GM20000 (cell line): ENCODE measurements around the gene TSPO.

Experiments
- DNase-seq: peaks from one replicate; pipeline ENCODE4 v3.0.0; 2012; ENCODE audit warnings: low spot score
- CTCF ChIP-seq: IDR thresholded peaks from 2 replicates; pipeline ENCODE4 v1.5.1; 2012; ENCODE audit warnings: mild to moderate bottlenecking, control low read depth; ENCODE audit errors: extremely low read depth, missing control alignments

Gene TSPO

GRCh38 chr22:43207849-43208702, 56.7 kb downstream of the TSPO start:
- TF ChIP-seq CTCF: no peak
- DNase-seq: no peak

DNA sequence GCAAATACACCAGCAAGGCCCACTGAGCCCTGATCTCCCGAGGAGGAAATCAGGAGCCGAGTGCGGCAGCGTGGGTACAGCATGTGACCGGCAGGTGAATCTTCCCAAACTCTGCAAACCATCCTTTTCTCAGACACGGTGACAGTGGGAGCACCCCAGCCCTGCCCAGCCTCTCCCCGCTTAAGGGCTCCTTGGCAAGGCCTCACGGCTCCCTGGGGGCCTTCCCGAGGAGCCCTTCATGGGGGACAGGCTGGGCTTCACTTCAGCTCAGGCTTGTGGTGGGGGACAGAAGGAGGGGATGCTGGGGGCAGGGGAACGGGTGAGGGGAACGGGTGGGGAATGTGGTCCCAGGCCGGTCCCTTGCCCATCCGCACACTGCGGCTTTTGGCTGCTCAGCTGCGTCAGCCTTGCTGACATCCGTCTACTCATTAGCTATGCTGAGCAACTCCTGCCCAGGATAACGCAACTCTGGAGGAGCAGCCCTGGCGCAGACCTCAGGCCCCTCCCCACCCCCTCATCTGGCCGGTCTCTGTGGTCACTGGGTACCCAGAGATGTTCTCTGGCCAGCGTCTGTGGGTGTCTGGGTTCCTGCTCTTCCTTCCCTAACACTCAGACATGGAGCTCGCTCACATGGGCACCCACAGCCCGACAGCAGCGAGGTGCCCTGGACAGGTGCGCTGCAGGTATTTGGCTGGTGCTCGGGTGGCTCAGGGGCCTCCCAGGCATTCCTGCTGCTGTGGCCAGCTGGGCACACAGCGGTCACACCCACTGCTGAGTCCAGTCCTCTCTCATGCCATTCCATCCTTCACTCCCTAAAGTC, 57.6 kb downstream of the TSPO start:
- DNase-seq: no peak
- TF ChIP-seq CTCF: no peak

DNA sequence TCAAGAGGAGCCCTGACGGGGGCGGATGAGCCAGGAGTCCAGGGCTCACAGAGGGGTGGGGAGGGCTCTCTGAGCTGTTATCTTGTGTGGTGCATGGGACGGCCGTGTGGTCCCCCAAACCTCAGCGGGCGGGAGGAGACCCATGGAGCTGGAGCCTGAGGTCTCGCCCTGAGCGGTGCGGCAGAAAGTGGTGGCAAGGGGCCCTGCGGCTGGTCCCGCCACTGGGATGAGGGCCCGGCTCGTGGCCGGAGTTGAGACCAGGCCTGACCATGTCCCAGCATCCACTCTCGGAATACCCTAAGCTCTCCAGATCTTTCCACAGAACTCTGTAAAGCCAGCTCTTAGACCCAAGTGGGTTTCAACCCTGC, 58.1 kb downstream of the TSPO start:
- no peak for DNase-seq
- no peak for TF ChIP-seq CTCF

DNA sequence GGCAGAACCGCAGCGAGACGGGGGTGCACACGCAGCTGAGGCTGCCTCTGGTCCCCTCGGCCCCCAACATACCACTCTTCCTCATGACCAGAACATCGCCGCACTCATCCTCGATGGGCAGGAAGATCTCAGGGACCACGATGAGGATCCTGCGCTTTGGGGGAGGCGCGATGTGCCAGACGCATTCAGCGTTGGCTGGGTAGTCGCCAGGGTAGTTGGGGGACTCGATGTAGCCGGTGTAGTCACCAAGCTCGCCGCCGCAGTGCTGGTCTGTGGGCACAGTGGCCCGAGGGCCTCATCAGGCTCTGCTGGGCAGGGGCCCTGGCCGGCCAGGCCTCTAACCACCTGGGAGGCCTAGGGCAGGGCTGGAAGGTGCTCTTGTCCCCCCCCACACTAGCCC, 58.6 kb downstream of the TSPO start:
- TF ChIP-seq CTCF: no peak
- no peak for DNase-seq

DNA sequence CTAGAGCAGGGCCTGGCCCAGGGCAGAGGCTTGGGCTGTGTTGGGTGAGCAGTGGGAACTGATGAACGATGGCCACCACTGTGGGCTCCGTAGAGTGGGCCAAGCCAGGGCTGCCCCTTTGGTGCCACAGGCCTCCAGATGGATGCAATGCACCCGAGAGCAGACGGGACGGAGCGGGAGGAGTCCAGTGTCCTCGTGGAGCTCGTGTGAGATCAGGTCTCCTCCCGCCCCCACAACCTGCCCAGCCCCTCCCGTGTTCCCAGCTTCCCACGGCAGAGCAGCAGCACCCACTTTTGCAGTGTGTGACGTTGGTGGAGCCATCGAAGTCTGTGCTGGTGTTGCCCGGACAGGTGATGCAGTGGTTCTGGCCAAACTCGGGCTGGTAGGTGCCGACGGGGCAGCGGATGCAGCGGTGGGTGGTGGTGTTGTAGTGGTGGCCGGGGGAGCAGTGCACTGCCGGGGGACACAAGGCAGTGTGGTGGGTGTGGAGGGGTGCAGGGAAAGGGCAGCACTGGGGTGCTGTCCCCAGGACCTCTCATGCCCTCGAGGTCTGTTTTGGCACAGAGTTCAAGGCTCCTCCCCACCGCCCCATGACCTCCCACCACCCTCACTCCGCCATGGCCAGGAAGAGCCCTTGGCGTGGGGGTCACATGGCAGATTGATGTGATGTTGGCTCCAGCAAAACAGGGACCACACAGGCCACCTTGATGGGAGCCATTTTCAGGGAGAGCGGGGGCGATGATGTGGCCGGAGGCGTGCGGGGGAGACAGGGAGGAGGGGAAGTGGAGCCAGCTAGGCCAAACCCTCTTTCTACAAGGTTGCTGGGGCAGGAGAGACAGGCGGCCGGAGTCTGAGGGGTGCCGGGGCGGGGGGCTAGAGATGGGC, 59.5 kb downstream of the TSPO start:
- no peak for DNase-seq
- TF ChIP-seq CTCF: no peak

GRCh38 chr22:43211941-43212433, 60.6 kb downstream of the TSPO start:
- DNase-seq: no peak
- no peak for TF ChIP-seq CTCF
